ENCODE data around the gene C11orf58.

The C11orf58 gene

DNA sequence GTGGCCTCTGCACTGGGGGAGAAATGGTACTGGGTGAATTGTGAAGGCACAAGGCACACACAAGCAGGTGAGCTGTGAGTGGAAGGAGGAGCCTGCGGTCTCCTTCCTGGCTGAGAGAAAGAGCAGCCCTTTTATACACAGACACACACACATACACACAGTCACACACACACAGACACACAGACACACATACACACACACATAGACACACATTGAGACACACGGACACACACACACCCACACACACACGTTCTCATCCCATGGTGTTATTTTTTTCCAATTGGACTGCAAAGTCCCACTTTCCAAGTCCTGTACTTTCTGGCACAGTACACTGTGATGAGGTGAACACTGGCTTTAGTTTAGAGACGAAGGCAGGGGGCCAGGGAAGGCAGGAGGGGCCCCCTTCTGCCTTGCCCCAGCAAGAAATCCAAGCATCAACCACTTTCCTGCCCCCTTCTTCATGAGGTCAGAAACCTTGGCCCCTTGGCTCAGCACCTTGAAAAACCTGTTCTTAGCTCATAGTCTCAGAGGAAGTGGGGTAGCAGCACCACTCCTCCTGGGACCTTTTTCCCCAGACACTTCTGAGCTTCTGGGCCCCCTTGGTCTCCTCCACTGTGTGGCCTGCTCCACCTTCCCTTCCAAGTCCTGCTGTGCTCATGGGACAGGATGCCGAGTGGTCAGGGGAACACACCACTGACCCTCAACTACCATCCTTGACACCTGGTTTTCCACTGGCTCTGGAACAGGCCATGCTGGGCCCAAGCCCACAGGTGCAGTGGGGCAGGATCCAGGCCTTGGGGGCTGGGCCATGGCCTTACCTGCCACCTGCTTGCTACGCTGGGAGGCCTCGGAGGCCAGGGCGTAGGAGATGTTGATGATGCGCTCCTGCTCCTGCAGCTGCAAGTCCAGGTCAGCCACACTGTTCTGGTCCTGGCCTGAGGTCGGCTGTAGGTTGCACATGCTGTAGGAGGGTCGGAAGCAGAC, 43.8 kb downstream of the C11orf58 start:
- ChIA-PET CTCF (interaction anchor here (1.9 to 10.8 kb wide), 5 partner anchors 12 to 281 kb away, joined by 4 to 148 read pairs (median 80); no protein-coding TSS in a partner anchor), POLR2A (no interaction called here)
- no peak for TF ChIP-seq CTCF (IDR thresholded peaks at IDR 0.05; ENCODE audit: control extremely low read depth, extremely low read depth, low read depth, missing control alignments)
- no peak for DNase-seq (ENCODE audit: extremely low spot score)

GRCh38 chr11:16783321-16783801, 44.9 kb downstream of the C11orf58 start:
- POLR2A ChIA-PET, result no interaction called here
- CTCF ChIA-PET, result interaction anchor here (1.3 to 10.8 kb wide), 8 partner anchors 9 to 745 kb away, joined by 4 to 148 read pairs (median 70); no protein-coding TSS in a partner anchor
- no peak for DNase-seq (ENCODE audit: extremely low spot score)
- no peak for TF ChIP-seq CTCF (IDR thresholded peaks at IDR 0.05; ENCODE audit: control extremely low read depth, extremely low read depth, low read depth, missing control alignments)

DNA sequence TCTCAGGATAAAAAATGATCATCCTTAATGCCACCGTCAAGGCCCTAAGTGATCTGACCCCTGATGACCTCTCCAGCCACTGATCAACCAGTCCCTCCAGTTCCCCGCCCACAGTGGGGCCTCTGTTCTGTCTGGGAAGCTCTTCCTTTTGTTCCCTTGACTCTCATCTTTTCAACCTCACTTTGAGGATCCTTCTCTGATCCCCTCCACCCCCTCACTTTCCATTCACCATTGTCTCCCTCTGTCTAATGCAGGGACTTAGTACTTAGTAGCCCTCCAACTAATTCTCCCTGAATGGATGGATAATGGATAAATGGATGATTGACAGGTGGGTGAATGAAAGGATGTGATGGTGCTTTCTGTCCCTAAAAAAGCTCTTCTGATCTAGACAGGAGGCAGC, 45.6 kb downstream of the C11orf58 start:
- CTCF ChIA-PET, result interaction anchor here (0.8 to 10.8 kb wide), 16 partner anchors 8 to 744 kb away, joined by 3 to 148 read pairs (median 7); no protein-coding TSS in a partner anchor
- no peak for TF ChIP-seq CTCF (IDR thresholded peaks at IDR 0.05; ENCODE audit: control extremely low read depth, extremely low read depth, low read depth, missing control alignments)
- POLR2A ChIA-PET, result no interaction called here
- no peak for DNase-seq (ENCODE audit: extremely low spot score)

DNA sequence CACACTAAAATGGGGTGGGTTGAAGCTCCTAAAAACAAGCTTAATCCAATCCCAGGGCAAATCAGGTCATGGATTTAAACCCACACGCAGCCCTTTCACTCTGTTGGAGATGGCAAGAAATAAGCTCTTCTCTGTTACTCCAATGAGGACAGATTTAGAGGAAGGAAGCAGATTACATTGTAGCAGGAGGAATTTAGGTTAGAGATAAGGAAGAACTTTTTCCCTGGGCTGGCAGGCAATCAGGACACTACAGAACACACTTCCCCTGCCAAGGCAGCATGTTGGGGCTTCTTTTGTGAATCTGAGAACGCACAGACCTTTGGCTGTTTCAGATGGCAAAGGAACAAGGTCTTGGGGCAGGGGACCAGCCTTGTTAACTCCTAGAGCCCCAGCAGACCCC, 46.2 kb downstream of the C11orf58 start:
- DNase-seq (ENCODE audit: extremely low spot score), result no peak
- no peak for TF ChIP-seq CTCF (IDR thresholded peaks at IDR 0.05; ENCODE audit: control extremely low read depth, extremely low read depth, low read depth, missing control alignments)
- ChIA-PET POLR2A (no interaction called here), CTCF (interaction anchor here (0.8 to 10.8 kb wide), 27 partner anchors 8 to 743 kb away, joined by 3 to 148 read pairs (median 4); partner anchors contain the start of gene PIK3C2A)

DNA sequence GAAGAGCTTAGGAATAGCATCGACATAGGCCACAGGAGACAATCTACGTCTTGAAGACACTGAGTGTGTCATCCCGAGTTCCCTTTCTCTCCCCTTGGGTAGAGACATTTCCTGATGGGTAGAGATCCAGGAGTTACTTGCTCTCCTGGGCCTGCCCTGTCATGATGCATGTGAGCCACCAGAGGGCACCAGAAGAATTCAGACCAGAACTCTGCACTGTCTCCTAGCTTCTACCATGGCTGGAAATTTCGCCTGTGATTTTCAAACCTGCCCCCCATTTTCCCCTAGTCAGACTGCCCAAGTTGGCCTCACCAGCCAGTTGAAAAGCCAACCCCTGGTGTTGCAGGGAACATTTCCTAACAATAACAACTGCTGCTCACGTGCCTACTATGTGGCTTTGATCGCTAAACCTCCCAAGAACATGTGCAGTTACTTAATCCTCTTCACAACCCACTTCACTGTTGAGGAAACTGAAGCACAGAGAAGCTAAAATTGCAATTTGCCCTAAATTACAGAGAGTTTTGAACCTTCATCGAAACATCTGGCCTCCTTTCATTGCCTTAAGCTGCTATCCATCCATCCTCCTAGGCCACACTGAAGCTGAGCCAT, 47.2 kb downstream of the C11orf58 start:
- ChIA-PET POLR2A (no interaction called here), CTCF (interaction anchor here (0.6 to 10.8 kb wide), 31 partner anchors 13 to 742 kb away, joined by 3 to 148 read pairs (median 4); partner anchors contain the start of gene PIK3C2A)
- peak; percentile 82 for DNase-seq (ENCODE audit: extremely low spot score)

More for the DNA sequence above, 47.2 kb downstream of the C11orf58 start:
- peak; percentile 90 for TF ChIP-seq CTCF (IDR thresholded peaks at IDR 0.05; ENCODE audit: control extremely low read depth, extremely low read depth, low read depth, missing control alignments)

All from GM10248 (cell line).